ENCODE data around the gene FLNB. TPM values are rescaled to one million over a fixed set of nuclear protein-coding genes. Genes with fewer than 3 reads are reported as not detected.

Gene FLNB
- total and polyA plus RNA-seq, 2 donors: 90.5 to 111 TPM

GRCh38 chr3:58102390-58102750, 94.1 kb downstream of the FLNB start:
- Histone ChIP-seq H3K4me1 (ENCODE audit: control insufficient read depth in 2 of 2, insufficient read depth in 2 of 2, low read length in 2 of 2) (peaks cover 0 to 32% of the 10 kb centered on the region in 2 donors), H3K36me3 (ENCODE audit: control insufficient read depth in 2 of 2, insufficient read depth in 2 of 2, low read length in 1 of 2) (peaks cover 82 to 86% of the 10 kb centered on the region in 2 donors), H3K9me3 (ENCODE audit: control insufficient read depth in 2 of 2, insufficient read depth in 1 of 2, low read length in 1 of 2) (no peaks in the 10 kb centered on the region), H3K27ac (ENCODE audit: low read depth in 1 of 2, low read length in 1 of 2) (peak overlapping the region in 1 of 2 donors; percentile 15), H3K27me3 (ENCODE audit: control insufficient read depth in 2 of 2, insufficient read depth in 1 of 2, low read length in 1 of 2) (no peaks in the 10 kb centered on the region), H3K4me3 (ENCODE audit: low read length in 2 of 2) (no peak overlapping the region)
- DNase-seq (ENCODE audit: low read depth in 6 of 9, low spot score in 9 of 9): no peak
- 94% methylated on average over 4 of the region's 4 CpGs for WGBS

GRCh38 chr3:58102976-58103451, 94.8 kb downstream of the FLNB start:
- peaks cover 0 to 32% of the 10 kb centered on the region in 2 donors for H3K4me1 ChIP-seq (ENCODE audit: control insufficient read depth in 2 of 2, insufficient read depth in 2 of 2, low read length in 2 of 2)
- no peak for DNase-seq (ENCODE audit: low read depth in 6 of 9, low spot score in 9 of 9)
- no peak overlapping the region for H3K4me3 ChIP-seq (ENCODE audit: low read length in 2 of 2)
- peak overlapping the region; percentile 34 to 70 for H3K27ac ChIP-seq (ENCODE audit: low read depth in 1 of 2, low read length in 1 of 2)
- WGBS: 85% methylated on average over 10 of the region's 10 CpGs
- no peaks in the 10 kb centered on the region for H3K9me3 ChIP-seq (ENCODE audit: control insufficient read depth in 2 of 2, insufficient read depth in 1 of 2, low read length in 1 of 2)
- peaks cover 83 to 85% of the 10 kb centered on the region in 2 donors for H3K36me3 ChIP-seq (ENCODE audit: control insufficient read depth in 2 of 2, insufficient read depth in 2 of 2, low read length in 1 of 2)
- no peaks in the 10 kb centered on the region for H3K27me3 ChIP-seq (ENCODE audit: control insufficient read depth in 2 of 2, insufficient read depth in 1 of 2, low read length in 1 of 2)

- no peaks in the 10 kb centered on the region for H3K27me3 ChIP-seq (ENCODE audit: control insufficient read depth in 2 of 2, insufficient read depth in 1 of 2, low read length in 1 of 2)
- peak overlapping the region; percentile 61 to 70 for H3K27ac ChIP-seq (ENCODE audit: low read depth in 1 of 2, low read length in 1 of 2)
- peaks cover 0 to 32% of the 10 kb centered on the region in 2 donors for H3K4me1 ChIP-seq (ENCODE audit: control insufficient read depth in 2 of 2, insufficient read depth in 2 of 2, low read length in 2 of 2)
These were observed 95.9 kb downstream of the FLNB start for GRCh38 chr3:58104151-58104550.

GRCh38 chr3:58104712-58105111, 96.5 kb downstream of the FLNB start:
- Histone ChIP-seq H3K36me3 (ENCODE audit: control insufficient read depth in 2 of 2, insufficient read depth in 2 of 2, low read length in 1 of 2) (peaks cover 83 to 84% of the 10 kb centered on the region in 2 donors), H3K27ac (ENCODE audit: low read depth in 1 of 2, low read length in 1 of 2) (no peak overlapping the region), H3K9me3 (ENCODE audit: control insufficient read depth in 2 of 2, insufficient read depth in 1 of 2, low read length in 1 of 2) (no peaks in the 10 kb centered on the region), H3K4me3 (ENCODE audit: low read length in 2 of 2) (no peak overlapping the region), H3K4me1 (ENCODE audit: control insufficient read depth in 2 of 2, insufficient read depth in 2 of 2, low read length in 2 of 2) (peaks cover 0 to 32% of the 10 kb centered on the region in 2 donors), H3K27me3 (ENCODE audit: control insufficient read depth in 2 of 2, insufficient read depth in 1 of 2, low read length in 1 of 2) (no peaks in the 10 kb centered on the region)
- 99% methylated on average over 2 of the region's 2 CpGs for WGBS
- no peak for DNase-seq (ENCODE audit: low read depth in 6 of 9, low spot score in 9 of 9)

More at GRCh38 chr3:58104151-58104550, 95.9 kb downstream of the FLNB start:
- no peak overlapping the region for H3K4me3 ChIP-seq (ENCODE audit: low read length in 2 of 2)
- no peak for DNase-seq (ENCODE audit: low read depth in 6 of 9, low spot score in 9 of 9)
- peaks cover 83 to 84% of the 10 kb centered on the region in 2 donors for H3K36me3 ChIP-seq (ENCODE audit: control insufficient read depth in 2 of 2, insufficient read depth in 2 of 2, low read length in 1 of 2)
- H3K9me3 ChIP-seq (ENCODE audit: control insufficient read depth in 2 of 2, insufficient read depth in 1 of 2, low read length in 1 of 2): no peaks in the 10 kb centered on the region
- WGBS: 88% methylated on average over 8 of the region's 8 CpGs

- 98% methylated on average over 3 of the region's 3 CpGs for WGBS
- no peak overlapping the region for H3K27ac ChIP-seq (ENCODE audit: low read depth in 1 of 2, low read length in 1 of 2)
- no peak for DNase-seq (ENCODE audit: low read depth in 6 of 9, low spot score in 9 of 9)
- no peaks in the 10 kb centered on the region for H3K9me3 ChIP-seq (ENCODE audit: control insufficient read depth in 2 of 2, insufficient read depth in 1 of 2, low read length in 1 of 2)
- no peaks in the 10 kb centered on the region for H3K27me3 ChIP-seq (ENCODE audit: control insufficient read depth in 2 of 2, insufficient read depth in 1 of 2, low read length in 1 of 2)
- peaks cover 87 to 88% of the 10 kb centered on the region in 2 donors for H3K36me3 ChIP-seq (ENCODE audit: control insufficient read depth in 2 of 2, insufficient read depth in 2 of 2, low read length in 1 of 2)
- no peak overlapping the region for H3K4me3 ChIP-seq (ENCODE audit: low read length in 2 of 2)
- peaks cover 0 to 32% of the 10 kb centered on the region in 2 donors for H3K4me1 ChIP-seq (ENCODE audit: control insufficient read depth in 2 of 2, insufficient read depth in 2 of 2, low read length in 2 of 2)
These were observed 97.0 kb downstream of the FLNB start for GRCh38 chr3:58105196-58105595.

- H3K27me3 ChIP-seq (ENCODE audit: control insufficient read depth in 2 of 2, insufficient read depth in 1 of 2, low read length in 1 of 2): no peaks in the 10 kb centered on the region
- peaks cover 82 to 89% of the 10 kb centered on the region in 2 donors for H3K36me3 ChIP-seq (ENCODE audit: control insufficient read depth in 2 of 2, insufficient read depth in 2 of 2, low read length in 1 of 2)
These were observed 97.8 kb downstream of the FLNB start for GRCh38 chr3:58106061-58106460.

GRCh38 chr3:58106640-58107039, 98.4 kb downstream of the FLNB start:
- Histone ChIP-seq H3K9me3 (ENCODE audit: control insufficient read depth in 2 of 2, insufficient read depth in 1 of 2, low read length in 1 of 2) (no peaks in the 10 kb centered on the region), H3K4me3 (ENCODE audit: low read length in 2 of 2) (no peak overlapping the region), H3K27me3 (ENCODE audit: control insufficient read depth in 2 of 2, insufficient read depth in 1 of 2, low read length in 1 of 2) (no peaks in the 10 kb centered on the region), H3K27ac (ENCODE audit: low read depth in 1 of 2, low read length in 1 of 2) (no peak overlapping the region), H3K4me1 (ENCODE audit: control insufficient read depth in 2 of 2, insufficient read depth in 2 of 2, low read length in 2 of 2) (peaks cover 0 to 34% of the 10 kb centered on the region in 2 donors), H3K36me3 (ENCODE audit: control insufficient read depth in 2 of 2, insufficient read depth in 2 of 2, low read length in 1 of 2) (peaks cover 81 to 88% of the 10 kb centered on the region in 2 donors)
- WGBS: over 99% methylated on average over 8 of the region's 8 CpGs
- DNase-seq (ENCODE audit: low read depth in 6 of 9, low spot score in 9 of 9): no peak

More at GRCh38 chr3:58106061-58106460, 97.8 kb downstream of the FLNB start:
- WGBS: 97% methylated on average over 2 of the region's 2 CpGs
- no peak overlapping the region for H3K27ac ChIP-seq (ENCODE audit: low read depth in 1 of 2, low read length in 1 of 2)
- H3K9me3 ChIP-seq (ENCODE audit: control insufficient read depth in 2 of 2, insufficient read depth in 1 of 2, low read length in 1 of 2): no peaks in the 10 kb centered on the region
- H3K4me1 ChIP-seq (ENCODE audit: control insufficient read depth in 2 of 2, insufficient read depth in 2 of 2, low read length in 2 of 2): peaks cover 0 to 32% of the 10 kb centered on the region in 2 donors
- H3K4me3 ChIP-seq (ENCODE audit: low read length in 2 of 2): no peak overlapping the region
- DNase-seq (ENCODE audit: low read depth in 6 of 9, low spot score in 9 of 9): no peak

GRCh38 chr3:58107597-58107996, 99.4 kb downstream of the FLNB start:
- Histone ChIP-seq H3K36me3 (ENCODE audit: control insufficient read depth in 2 of 2, insufficient read depth in 2 of 2, low read length in 1 of 2) (peaks cover 81 to 88% of the 10 kb centered on the region in 2 donors), H3K4me3 (ENCODE audit: low read length in 2 of 2) (no peak overlapping the region), H3K4me1 (ENCODE audit: control insufficient read depth in 2 of 2, insufficient read depth in 2 of 2, low read length in 2 of 2) (peaks cover 0 to 36% of the 10 kb centered on the region in 2 donors), H3K9me3 (ENCODE audit: control insufficient read depth in 2 of 2, insufficient read depth in 1 of 2, low read length in 1 of 2) (no peaks in the 10 kb centered on the region), H3K27me3 (ENCODE audit: control insufficient read depth in 2 of 2, insufficient read depth in 1 of 2, low read length in 1 of 2) (no peaks in the 10 kb centered on the region), H3K27ac (ENCODE audit: low read depth in 1 of 2, low read length in 1 of 2) (no peak overlapping the region)
- no peak for DNase-seq (ENCODE audit: low read depth in 6 of 9, low spot score in 9 of 9)
- 99% methylated on average over 6 of the region's 6 CpGs for WGBS

- Histone ChIP-seq H3K9me3 (ENCODE audit: control insufficient read depth in 2 of 2, insufficient read depth in 1 of 2, low read length in 1 of 2) (no peaks in the 10 kb centered on the region), H3K27me3 (ENCODE audit: control insufficient read depth in 2 of 2, insufficient read depth in 1 of 2, low read length in 1 of 2) (no peaks in the 10 kb centered on the region), H3K4me1 (ENCODE audit: control insufficient read depth in 2 of 2, insufficient read depth in 2 of 2, low read length in 2 of 2) (peaks cover 0 to 15% of the 10 kb centered on the region in 2 donors), H3K36me3 (ENCODE audit: control insufficient read depth in 2 of 2, insufficient read depth in 2 of 2, low read length in 1 of 2) (peaks cover 79 to 80% of the 10 kb centered on the region in 2 donors), H3K4me3 (ENCODE audit: low read length in 2 of 2) (no peak overlapping the region), H3K27ac (ENCODE audit: low read depth in 1 of 2, low read length in 1 of 2) (no peak overlapping the region)
- 96% methylated on average over 5 of the region's 5 CpGs for WGBS
- DNase-seq (ENCODE audit: low read depth in 6 of 9, low spot score in 9 of 9): no peak
These were observed 101.5 kb downstream of the FLNB start for GRCh38 chr3:58109752-58110151.
